ENCODE measurements around the gene GP9.

GRCh38 chr3:129023008-129023358 lies 37.6 kb upstream of the GP9 start:
- TF ChIP-seq, protein P1, sequence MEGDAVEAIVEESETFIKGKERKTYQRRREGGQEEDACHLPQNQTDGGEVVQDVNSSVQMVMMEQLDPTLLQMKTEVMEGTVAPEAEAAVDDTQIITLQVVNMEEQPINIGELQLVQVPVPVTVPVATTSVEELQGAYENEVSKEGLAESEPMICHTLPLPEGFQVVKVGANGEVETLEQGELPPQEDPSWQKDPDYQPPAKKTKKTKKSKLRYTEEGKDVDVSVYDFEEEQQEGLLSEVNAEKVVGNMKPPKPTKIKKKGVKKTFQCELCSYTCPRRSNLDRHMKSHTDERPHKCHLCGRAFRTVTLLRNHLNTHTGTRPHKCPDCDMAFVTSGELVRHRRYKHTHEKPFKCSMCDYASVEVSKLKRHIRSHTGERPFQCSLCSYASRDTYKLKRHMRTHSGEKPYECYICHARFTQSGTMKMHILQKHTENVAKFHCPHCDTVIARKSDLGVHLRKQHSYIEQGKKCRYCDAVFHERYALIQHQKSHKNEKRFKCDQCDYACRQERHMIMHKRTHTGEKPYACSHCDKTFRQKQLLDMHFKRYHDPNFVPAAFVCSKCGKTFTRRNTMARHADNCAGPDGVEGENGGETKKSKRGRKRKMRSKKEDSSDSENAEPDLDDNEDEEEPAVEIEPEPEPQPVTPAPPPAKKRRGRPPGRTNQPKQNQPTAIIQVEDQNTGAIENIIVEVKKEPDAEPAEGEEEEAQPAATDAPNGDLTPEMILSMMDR (IDR thresholded peaks at IDR 0.05), result no peak
- TF ChIP-seq POLR2A (IDR thresholded peaks at IDR 0.05), result no peak
